Activated CD4-positive, alpha-beta T cell treated with anti-CD3 and anti-CD28 coated beads, Interleukin-2, amount 50 U/mL, for 4 hours (primary cell): Measurements from ENCODE around the gene B3GAT1.
A peak's percentile ranks its signal among the peaks of the same experiment; 100 is the strongest.

Experiments
- DNase-seq, 2 experiments: peaks; one replicate each; pipeline ENCODE4 v3.0.0-alpha.2; 2020

The B3GAT1 gene

DNA sequence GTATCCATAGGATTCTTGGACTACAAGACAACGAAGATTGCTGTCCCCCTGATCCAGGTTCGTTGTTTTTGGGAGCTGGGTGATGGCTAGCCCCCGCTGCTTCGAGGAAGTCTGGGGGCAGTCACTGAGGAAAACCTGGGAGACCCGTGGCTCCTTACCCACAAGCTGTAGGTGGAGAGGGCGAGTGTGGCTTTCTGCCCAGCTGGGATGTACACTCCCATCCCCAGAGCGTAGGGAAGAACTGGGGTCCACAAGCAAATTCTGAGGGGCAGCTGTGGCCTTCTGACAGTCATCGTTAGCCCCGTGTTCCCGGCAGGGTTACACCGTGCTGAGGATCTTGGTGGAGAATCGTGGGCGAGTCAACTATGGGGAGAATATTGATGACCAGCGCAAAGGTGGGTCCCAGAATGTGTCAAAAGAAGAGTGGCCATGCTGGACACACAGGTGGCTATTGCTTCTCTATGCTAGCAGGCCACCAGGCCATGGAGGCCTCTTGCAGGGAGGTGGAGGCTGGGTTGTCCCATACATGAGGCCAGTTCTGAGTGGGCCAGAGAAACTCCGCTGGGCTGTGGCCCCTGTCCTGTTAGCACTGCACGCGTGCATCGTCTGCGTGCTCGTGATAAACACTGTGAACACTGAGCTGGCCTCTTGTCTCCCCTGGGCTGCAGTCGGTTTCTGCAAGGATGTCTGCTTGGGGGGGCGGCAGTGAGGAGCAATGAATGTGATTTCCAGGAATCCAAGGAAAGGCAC lies 40.4 kb downstream of the B3GAT1 start:
- DNase-seq, result no peak

DNA sequence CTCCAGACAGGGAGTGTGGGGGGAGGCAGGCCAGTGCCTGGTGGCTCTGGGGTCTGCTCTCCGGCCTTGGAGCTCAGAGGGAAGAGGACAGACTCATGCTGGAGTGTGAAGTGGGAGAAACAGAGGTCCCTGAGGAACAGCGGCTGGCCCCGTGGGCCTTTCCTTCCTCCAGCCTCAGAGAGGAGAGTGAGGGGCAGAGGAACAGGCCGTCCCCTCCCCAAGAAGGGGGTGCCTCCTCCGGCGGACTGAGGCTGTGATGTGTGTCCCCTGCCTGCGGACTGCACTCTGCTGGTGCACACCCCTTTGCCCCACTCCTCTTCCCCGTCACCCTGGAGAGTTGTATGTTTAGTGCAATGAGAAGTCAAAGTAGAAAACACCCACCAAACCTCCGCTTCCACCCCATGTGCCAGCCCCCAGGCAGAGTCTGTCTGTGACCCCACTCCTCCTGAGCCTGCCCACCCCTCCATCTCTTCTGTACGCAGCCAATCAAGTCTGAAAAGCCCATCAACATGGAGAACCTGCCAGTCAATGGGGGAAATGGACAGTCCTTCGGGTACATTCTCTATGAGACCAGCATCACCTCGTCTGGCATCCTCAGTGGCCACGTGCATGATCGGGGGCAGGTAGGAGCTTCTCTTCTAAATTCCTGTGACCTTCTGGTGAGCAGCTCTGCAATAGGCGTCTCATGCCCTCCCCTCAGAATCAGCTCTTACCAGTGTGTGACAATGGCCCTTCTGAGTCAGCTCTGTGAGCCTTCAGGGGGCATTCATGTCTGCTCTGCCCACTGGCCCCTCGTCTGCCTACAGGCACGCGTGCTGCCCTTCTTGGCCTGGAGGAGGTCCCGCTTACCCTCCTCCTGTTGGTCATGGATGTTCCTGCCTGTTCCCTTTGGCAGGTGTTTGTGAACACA lies 41.3 kb downstream of the B3GAT1 start:
- DNase-seq, result no peak

DNA sequence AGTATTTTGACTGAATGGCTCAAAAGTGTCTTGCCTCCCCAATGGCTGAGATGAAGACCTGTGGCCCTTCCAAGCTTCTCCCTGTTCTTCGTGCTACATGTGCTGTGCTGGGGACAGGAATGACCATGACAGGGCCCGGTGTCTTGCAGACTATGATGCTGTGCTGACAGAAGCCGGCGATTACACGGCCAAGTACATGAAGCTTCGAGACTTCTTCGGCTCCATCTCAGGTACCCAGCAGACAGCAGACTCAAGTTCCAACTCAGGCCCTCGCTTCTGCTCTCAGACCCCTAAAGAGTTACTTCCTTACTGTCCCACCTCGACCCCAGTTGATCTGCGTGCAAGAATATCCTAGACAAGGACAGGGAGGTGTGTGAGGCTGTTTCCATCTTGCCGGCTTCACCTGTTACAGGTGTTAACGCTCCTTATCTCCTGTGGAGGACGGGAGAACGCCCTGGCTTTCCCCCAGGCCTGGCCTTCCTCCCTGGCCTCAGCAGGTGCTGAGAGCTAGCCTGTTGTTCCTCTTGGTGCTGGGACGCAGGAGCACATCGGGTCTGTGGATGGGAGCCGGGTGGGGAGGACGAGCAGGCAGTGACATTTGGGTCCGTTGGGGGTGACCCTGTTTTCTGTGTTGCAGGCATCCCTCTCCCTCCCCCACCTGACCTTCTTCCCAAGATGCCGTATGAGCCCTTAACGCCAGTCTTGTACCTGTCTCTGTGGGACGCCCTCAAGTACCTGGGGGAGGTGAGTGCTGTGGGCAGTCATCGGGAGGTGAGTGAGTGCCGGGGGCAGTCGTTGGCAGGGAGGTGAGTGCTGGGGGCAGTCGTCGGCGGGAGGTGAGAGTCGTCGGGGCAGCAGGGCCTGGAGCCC lies 42.2 kb downstream of the B3GAT1 start:
- no peak for DNase-seq

DNA sequence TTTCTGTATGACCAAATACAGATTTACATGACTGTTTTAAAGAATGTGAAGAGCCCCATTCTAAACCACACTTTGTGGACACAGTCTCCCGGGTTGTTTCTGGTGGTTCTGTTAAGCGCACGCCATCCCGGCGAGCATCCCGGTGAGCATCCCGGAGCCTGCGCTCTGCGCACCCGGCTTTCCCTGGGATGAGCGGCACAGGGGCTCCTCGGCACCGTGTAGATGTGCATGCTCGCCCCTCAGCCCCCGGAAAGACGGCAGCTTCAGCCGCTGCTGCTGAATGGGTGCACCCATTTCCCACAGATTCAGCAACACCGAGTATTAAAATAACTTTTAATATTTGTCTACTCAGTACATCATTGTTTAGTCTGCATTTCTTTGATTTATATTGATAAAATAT lies 44.3 kb downstream of the B3GAT1 start:
- DNase-seq, result no peak

DNA sequence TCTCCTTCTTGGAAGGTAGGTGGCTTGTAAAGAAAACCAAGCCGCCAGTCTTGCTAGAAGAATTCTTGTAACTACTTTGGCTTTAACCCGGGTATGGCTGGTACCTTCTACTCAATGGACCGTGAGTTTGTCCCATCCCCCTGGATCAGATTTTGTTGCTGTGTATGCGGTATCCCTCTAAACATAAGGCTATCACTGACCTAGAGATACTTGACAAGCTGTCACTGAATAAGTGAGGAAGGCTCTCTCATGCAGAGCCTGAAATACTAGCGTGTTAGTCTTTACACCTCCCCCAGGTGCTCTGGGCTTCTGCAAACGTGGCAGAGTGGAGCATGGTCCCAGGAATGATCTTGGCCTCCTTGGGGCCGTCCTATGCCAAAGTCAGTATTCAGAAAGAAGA lies 45.8 kb downstream of the B3GAT1 start:
- DNase-seq, result no peak

DNA sequence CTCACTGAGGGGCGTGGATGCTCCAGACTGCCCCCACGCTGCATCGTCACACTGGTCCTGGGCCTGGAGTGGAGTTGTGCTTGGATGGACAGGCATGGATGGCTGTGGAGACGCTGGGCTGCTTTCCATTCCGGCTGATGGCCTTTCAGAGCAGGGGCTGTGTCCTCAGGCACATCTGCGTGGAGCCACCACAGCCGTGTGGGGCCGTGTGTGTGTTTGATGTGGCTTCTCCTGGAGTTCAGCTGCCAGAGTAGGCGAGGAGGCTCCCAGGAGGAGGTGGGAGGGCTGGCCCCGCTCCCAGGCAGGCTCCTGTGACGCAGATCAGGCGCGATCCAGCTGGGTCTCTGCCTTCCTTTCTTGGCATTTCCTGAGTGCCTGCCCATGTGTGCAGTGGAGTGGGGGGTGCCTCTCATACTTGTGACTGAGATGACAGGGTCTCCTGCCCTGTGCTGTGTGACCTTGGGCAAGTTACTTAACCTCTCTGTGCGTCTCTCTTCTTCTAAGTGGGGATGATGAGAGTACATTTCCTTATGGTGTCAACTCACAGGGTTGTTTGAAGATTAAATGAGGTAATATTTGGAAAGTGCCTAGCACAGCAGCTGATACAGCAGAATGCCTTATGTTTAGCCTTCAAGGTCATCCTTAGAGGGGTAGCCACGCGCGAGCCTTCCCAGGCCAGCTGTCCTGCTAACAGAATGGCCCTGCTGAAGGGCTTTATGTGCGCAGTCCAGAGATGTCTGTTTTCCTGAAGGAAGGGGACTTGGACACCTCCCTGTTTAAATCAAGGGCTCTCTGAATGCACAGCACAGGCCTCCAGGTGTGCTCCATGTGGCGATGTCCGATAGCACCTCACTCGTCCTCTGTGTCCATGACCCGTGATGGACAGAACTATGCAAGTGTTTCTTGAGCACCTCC lies 46.8 kb downstream of the B3GAT1 start:
- no peak for DNase-seq

DNA sequence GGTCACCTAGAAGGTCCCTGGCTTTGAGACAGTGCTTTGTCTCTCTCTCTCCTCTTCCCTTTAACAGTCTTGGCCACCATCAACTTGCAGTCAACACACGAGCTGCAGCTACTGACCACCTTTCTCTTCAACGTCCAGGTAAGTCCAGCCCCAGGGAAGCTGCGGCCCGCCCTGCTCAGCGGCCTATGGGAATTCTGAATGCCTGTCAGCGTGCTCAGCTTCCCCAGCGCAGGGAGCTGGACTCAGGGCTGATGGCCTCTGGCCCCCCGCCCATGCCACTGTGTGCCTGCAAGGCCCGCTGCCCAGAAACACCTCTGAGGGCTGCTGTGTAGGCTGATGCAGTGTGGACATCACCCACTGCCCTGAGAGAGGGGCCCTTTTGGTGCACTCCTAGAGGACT lies 47.8 kb downstream of the B3GAT1 start:
- no peak for DNase-seq

DNA sequence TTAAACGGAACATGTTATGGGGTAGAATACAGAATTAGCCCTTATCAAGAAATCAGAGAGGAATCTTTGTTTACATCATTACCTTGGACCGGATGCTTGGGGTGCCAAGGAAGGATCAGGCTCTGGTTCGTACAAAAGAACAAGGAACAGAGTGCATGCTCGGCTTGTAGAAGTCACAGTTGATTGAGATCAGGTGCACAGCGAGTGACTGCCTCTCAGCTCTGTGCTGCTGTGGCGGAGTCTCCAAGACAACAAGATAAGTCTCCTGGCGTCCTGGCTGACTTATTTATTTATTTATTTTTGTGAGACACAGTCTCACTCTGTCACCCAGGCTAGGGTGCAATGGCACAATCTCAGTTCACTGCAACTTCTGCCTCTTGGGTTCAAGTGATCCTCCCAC lies 48.5 kb downstream of the B3GAT1 start:
- DNase-seq, result no peak

DNA sequence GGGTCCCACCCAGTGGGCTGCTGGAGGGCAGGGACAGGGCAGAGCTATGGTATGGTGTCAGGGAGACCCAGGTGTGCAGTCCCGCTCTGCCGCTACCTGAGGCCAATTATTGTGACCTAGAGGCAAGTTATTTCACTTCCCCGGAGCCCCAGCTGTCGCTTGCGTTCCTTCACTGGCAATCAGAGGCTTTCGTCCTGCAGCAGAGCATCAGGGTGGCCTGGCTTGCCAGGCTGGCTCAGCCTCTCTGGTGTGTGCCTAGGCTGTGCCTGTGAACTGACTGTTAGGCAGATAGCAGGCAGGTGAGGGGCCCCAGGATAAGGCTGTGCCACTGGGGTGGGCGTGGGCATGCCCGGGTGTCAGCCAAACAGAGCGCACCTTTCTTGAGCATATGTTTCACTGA lies 48.9 kb downstream of the B3GAT1 start:
- no peak for DNase-seq

DNA sequence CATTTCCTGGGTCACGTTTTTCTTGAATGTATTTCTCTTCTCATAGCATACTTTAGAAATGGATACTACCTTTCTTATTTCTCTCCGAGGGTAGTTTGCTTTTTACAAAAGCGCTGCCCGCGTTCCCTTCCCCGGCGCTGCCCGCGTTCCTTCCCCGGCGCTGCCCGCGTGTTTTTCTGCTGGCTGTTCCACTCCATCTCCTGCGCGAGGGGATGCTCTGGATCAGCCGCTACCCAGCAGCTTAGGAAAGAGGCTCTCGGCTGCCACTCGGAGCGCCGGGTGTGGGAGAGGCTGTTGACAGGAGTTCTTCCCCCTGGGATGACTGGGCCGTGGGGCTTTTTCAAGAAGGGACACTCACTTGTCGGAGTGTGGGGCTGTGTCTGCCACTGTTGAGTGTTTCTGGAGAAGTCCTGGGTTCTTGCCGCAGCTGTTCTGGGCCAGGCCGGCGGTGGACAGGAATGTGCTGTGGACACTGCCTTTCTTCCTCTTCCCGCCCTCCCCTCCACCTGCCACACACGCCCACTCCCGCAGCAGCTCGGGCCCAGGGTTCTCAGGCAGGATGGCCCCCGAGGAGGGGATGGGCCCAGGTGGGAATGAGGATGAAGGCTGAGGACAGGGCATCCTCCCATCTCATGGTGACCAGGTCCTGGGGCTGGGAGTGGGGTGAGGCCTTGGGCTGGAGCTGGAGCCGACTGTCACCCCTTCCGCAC lies 49.7 kb downstream of the B3GAT1 start:
- DNase-seq, result no peak

DNA sequence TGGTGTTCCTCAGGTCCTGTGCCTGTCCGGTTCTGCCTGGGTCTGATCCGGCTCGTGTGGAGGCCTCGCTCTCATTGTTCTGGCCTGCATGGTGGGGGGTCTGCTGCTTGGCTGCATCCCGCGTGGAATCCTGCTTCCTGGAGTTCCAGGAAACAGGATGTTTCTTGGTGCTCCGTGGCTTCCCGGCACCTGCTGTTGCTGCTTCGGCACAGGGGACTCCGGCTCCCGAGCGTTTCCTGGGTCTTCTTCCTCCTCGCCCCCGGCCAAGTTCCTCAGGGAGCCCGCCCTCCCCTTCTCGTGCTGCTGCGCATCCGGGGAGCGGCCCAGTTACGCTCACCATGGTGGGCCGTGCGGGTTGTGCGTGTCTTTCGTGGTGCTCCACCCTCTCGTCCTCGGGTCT lies 50.4 kb downstream of the B3GAT1 start:
- DNase-seq, result no peak

DNA sequence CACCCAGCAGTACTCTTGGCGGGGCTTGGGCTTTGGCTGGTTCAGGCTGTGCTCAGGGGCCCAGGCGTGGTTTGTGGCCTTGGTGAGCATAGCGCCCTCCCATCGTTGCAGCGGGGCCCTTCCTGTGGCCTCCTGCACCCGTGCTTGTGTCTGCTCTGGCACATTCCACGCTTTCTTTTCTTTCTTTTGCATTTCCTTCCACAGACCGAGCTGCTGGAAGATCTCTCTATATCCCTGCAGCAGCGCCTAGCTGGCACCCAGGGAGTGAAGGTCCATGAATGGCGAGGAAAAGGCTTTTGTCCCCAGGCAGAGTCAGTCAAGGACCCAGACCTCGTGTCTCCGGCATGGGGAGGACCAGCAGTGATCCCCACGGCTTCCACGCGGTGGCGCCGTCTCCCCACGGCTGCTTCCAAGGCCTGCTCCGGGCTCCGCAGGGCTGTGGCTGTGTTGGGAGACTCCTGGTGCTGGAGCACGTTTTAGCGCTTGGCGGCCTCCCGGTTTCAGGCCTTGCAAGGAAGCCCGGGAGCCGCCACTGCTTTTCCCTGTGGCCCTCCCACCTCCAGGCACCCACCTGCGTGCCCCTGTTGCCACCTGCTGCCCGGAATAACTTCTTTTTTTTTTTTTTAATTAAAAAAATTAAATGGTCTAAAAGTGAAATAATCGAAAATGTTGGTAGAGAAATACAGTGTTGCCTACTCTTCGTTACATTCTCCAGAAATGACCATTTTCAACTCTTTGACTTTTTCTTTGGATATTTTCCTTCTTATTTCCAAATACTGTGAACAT lies 51.8 kb downstream of the B3GAT1 start:
- peak; percentile 59 to 65 for DNase-seq

DNA sequence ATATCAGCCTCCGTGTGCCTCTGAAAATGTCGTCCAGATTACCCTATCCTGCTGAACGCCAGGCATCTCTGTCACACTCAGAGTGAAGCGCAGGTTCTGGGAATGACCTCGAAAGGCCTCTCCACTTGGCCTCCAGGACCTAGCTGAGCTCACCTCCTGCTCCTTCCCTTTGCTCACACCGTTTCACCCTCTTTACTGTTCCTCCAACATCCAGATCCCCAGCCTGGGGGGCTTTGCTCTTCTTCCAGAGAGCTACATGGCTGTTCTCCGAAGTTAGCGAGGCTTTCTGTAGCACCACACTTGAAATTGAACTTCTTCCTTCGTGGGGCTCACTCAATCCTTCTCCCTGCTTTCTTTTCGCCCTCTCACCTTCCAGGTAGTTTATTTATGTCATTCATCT lies 52.4 kb downstream of the B3GAT1 start:
- no peak for DNase-seq

DNA sequence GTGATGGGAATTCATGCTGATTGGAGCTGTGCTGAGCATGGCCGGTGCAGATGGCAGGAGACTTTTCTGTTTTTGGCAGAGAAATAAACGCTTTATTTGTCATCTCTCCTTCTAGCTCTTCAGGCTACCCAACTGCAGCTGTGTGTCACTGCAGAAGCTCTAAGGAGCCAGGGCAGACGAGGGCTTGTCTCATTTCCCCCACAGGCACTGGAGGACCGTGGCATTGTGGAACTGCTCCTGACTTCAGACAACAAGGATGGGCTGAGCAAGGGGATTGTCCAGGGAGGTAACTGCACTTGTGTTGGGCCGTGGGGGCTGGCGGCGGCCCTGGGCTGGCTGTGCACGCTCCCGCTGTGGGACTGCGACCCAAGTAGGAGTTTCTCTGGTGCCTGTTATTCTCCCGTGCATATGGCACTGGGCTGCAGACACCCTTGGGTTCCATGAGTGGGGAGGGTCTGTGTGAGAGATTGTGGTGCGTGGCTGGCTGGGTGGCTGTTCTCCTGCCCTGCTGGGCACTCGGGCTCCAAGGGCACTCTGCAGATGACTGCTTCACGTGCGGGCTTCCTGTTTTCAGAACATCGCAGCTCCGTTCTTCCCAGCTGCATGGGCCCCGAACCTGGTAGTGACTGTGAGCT lies 53.1 kb downstream of the B3GAT1 start:
- DNase-seq, result no peak

DNA sequence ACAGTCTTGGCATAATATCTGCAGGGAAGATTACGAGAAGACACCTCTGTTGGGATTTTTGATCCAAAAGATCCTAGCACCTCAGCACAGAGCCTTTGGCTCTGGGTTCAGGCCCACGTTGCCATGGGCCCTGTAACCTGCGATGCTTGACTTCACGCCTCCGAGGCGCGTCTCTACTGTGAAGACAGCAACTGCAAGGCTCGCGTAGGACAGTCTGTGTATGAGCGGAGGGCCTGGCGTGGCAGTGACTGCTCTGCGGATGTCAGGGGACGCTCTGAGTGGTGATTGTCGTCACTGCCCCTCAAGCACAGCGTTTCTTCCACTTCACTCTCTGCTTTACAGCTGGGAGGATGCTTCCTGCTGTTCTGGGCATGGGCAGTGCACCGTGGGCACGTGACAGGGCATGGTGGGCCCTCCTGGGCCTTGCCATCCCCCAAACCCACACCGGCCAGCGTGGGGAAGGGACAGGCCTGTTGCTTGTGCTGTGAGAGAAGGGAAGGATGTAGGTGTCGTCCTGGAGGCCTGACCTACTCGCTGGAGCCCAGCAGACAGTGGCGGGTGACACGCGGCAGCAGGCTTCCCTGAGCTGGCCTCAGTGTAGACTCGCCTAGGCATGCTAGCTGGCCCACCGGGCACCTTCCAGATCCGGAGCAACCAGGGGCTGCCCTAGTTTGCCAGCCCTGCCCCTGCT lies 53.7 kb downstream of the B3GAT1 start:
- DNase-seq, result no peak

DNA sequence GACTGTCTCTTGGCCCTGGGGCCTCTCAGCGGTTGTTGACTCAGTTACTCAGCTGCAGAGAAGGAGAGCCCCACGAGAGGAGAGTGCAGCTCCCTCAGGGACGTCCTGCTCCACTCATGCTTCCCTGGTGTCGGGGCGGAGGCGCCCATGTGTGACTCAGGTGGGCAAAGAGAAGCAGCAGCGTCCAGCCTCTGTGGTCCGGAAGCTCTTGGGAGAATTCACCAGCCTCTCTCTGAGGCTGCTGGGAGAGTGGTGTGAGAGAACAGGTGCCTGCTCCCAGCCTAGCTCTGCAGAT lies 54.5 kb downstream of the B3GAT1 start:
- no peak for DNase-seq

DNA sequence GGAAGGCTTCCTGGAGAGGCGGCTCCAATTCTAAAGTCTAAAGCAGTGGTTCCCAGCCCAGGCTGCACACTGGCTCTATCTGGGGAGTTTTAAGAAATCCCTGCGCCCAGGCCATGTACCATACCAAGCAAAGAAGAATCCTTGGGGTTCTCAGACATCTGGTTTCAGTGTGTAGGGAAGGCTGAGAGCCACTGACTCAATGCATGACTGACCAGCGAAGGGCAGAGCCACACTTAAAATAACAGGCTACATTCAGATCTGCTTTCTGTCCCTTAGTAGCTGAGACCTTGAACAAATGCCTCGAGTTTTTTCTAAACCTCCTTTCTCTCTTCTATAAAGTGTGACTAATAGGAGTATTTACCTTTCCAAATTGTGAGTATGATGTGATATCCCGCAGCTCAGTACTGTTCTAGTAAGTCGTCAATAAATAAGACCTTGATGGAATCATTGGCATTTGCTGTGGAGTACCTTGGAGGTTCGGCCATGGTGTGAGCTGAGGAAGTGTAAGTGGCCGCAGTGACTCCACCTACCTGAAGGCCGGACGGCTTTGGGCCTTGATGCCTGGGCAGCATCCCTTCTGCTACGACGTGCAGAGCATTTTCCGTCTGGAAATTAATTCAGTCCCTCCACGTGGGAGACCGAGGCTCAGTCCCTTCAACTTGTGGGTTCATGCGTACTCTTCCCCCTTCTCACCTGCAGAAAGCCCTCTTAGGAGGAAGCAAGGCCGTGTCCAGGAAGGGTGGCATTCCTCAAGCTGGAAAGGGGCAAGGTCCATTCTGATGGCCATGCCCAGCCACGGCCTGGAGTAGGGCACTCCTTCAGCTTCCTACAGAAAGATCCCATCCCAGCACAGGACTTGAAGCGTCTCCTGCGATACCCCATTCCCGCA lies 55.1 kb downstream of the B3GAT1 start:
- DNase-seq, result no peak

DNA sequence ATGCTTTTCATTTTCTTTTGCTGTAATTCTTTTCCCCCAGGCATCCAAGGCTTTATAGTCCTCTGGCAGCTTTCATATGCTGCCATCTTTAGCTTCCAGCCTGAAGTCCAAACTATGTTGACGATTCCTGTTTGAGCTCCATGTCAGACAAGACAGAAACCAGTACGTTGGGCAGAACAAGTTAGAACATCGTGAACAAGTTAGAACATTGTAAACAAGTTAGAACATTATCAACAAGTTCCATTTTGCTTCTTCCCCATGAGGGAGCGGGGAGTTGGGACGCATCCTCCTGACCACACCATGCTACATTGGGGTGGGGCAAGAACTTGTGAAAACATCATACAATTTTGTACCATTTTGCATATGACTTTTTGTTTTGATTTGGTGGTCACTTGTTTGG lies 56.4 kb downstream of the B3GAT1 start:
- DNase-seq, result no peak

DNA sequence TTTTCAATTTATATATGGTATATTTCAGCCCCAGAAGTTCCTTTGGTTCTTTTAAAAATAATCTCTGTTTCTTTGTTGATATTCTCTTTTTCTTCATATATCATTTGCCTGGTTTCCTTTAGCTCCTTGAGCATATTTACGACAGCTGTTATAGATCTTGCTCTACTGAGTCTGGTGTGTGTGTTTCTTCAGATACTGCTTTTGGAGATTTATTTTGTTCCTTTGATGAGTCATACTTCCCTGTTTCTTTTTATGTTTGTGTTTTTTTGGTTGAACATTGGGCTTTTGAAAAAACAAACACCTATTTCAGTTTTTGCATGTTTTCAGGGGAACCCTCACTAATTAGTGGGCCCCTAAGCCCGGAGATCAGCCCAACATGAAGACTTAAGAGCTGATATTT lies 56.9 kb downstream of the B3GAT1 start:
- no peak for DNase-seq
